WERI-Rb-1 (cell line): ENCODE measurements around the gene CDH10.

Experiments
- DNase-seq: peaks from one replicate; pipeline ENCODE4 v3.0.0-alpha.2; 2020
- H3K27ac ChIP-seq: fragments of 250-450 bp; sonication (Bioruptor Pico); 2 replicates; pipeline ENCODE4 v1.5.1; 2020; ENCODE audit warnings: mild to moderate bottlenecking, moderate library complexity
- H3K27me3 ChIP-seq: fragments of 250-450 bp; sonication (Bioruptor Pico); 2 replicates; pipeline ENCODE4 v1.5.1; 2021; ENCODE audit warnings: mild to moderate bottlenecking, low read depth, moderate library complexity; ENCODE audit not compliant: insufficient read depth, severe bottlenecking
- H3K36me3 ChIP-seq: fragments of 250-450 bp; sonication (Bioruptor Pico); 2 replicates; pipeline ENCODE4 v1.5.1; 2020; ENCODE audit warnings: mild to moderate bottlenecking, moderate library complexity
- H3K4me3 ChIP-seq: 2 replicates; pipeline ENCODE4 v1.5.1; 2011; ENCODE audit warnings: low read depth, mild to moderate bottlenecking, control low read depth, low read length
- H3K9me3 ChIP-seq: fragments of 250-450 bp; sonication (Bioruptor Pico); 2 replicates; pipeline ENCODE4 v1.5.1; 2021; ENCODE audit warnings: mild to moderate bottlenecking, moderate library complexity; ENCODE audit not compliant: severe bottlenecking
- CTCF ChIP-seq: IDR thresholded peaks from 2 replicates; pipeline ENCODE4 v1.5.1; 2011; ENCODE audit warnings: low read depth, mild to moderate bottlenecking, control low read depth, inconsistent platforms, low read length

The CDH10 gene

DNA sequence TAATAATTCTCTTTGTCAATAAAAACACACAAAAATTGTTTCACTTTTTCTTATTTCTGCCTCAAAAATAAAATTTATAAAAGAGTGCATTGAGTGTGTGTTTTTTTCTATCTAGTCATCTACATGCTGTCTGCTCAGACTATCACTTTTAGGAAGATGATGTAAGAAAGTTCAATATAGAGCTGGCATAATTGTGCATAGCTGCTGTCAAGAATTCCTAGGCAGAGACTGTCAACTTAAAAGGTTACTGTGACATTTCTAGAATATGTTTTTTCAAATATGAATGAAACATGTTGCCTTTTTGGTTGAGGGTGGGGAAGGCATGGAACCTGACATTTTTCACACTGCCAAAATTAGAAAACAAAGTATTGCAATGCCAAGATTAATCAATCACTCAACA, 172.3 kb downstream of the CDH10 start:
- Histone ChIP-seq H3K27ac (no peak overlapping the region), H3K4me3 (no peak overlapping the region), H3K9me3 (no peaks in the 10 kb centered on the region), H3K27me3 (no peaks in the 10 kb centered on the region), H3K36me3 (no peaks in the 10 kb centered on the region)
- no peak for DNase-seq
- TF ChIP-seq CTCF, result no peak

DNA sequence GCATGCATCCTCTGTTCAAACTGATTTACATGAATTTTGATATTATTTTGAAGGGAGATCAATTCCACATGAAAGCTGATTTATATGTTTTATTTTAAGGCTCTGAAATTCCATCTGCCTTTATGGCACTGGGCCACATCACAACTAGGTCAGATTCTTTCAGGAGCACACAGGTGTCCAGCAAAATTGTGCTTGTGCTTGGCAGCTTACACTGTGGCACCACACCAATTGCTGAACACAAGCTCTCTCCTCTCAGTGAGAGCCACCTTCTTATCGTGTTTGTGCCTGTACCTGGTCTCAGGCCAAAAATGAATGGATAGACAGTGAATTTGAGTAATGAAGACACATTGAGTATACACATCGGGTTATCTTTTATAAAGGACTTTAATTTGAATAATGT, 200.4 kb downstream of the CDH10 start:
- Histone ChIP-seq H3K4me3 (no peak overlapping the region), H3K9me3 (no peaks in the 10 kb centered on the region), H3K27me3 (no peaks in the 10 kb centered on the region), H3K36me3 (no peaks in the 10 kb centered on the region), H3K27ac (no peak overlapping the region)
- DNase-seq, result no peak
- no peak for TF ChIP-seq CTCF

GRCh38 chr5:24439465-24439864, 205.3 kb downstream of the CDH10 start:
- no peaks in the 10 kb centered on the region for H3K27me3 ChIP-seq
- no peak overlapping the region for H3K4me3 ChIP-seq
- H3K27ac ChIP-seq, result no peak overlapping the region
- no peak for DNase-seq
- H3K9me3 ChIP-seq, result no peaks in the 10 kb centered on the region
- no peak for TF ChIP-seq CTCF
- no peaks in the 10 kb centered on the region for H3K36me3 ChIP-seq
